GM18867 (cell line): ENCODE results near the gene LTBP2.

Experiments used
- ATAC-seq: cut with Tn5 transposase; IDR thresholded peaks from one replicate; pipeline ENCODE4 v1.9.1; 2021; ENCODE audit warnings: mild to moderate bottlenecking, moderate library complexity; ENCODE audit not compliant: unreplicated experiment

The LTBP2 gene

GRCh38 chr14:74593241-74593953 lies 18.6 kb downstream of the LTBP2 start:
- no peak for ATAC-seq

- no peak for ATAC-seq
Measured at GRCh38 chr14:74592476-74593201, 19.4 kb downstream of the LTBP2 start.

GRCh38 chr14:74591899-74592298 lies 20.1 kb downstream of the LTBP2 start:
- no peak for ATAC-seq

- no peak for ATAC-seq
Measured at GRCh38 chr14:74591394-74591793, 20.6 kb downstream of the LTBP2 start.

- no peak for ATAC-seq
Measured at GRCh38 chr14:74589291-74589879, 22.7 kb downstream of the LTBP2 start.

- no peak for ATAC-seq
Measured at GRCh38 chr14:74587363-74587707, 24.7 kb downstream of the LTBP2 start.

- ATAC-seq: no peak
Measured at GRCh38 chr14:74586681-74587362, 25.2 kb downstream of the LTBP2 start.

GRCh38 chr14:74585406-74586335 lies 26.4 kb downstream of the LTBP2 start:
- ATAC-seq: no peak

- ATAC-seq: no peak
Measured at GRCh38 chr14:74584951-74585350, 27.1 kb downstream of the LTBP2 start.

- no peak for ATAC-seq
Measured at GRCh38 chr14:74583689-74584434, 28.2 kb downstream of the LTBP2 start.

GRCh38 chr14:74582910-74583581 lies 29.0 kb downstream of the LTBP2 start:
- no peak for ATAC-seq

- no peak for ATAC-seq
Measured at GRCh38 chr14:74580275-74580672, 31.8 kb downstream of the LTBP2 start.

GRCh38 chr14:74579447-74580274 lies 32.4 kb downstream of the LTBP2 start:
- no peak for ATAC-seq

- ATAC-seq: no peak
Measured at GRCh38 chr14:74578479-74578878, 33.6 kb downstream of the LTBP2 start.

- ATAC-seq: no peak
Measured at GRCh38 chr14:74577948-74578275, 34.1 kb downstream of the LTBP2 start.

GRCh38 chr14:74577247-74577947 lies 34.6 kb downstream of the LTBP2 start:
- ATAC-seq: no peak

- ATAC-seq: no peak
Measured at GRCh38 chr14:74575936-74576335, 36.1 kb downstream of the LTBP2 start.

- ATAC-seq: no peak
Measured at GRCh38 chr14:74575507-74575906, 36.5 kb downstream of the LTBP2 start.
